A673 (cell line): ENCODE data around the gene STX7.
"Not testable (repeated sequence)": the region's sequence is repeated elsewhere in the genome, so short reads cannot be mapped to it uniquely, and the experiment has no call there.

Experiments used
- CTCF ChIP-seq: fragments of 300-800, 200-600 bp; sonication (generic); conservative IDR thresholded peaks from 2 replicates; pipeline ENCODE4 v1.5.1; 2017; ENCODE audit warnings: low read depth, mild to moderate bottlenecking, antibody characterized with exemption, low read length, moderate library complexity, mixed read lengths
- EZH2 ChIP-seq: fragments of 200-600 bp; sonication (generic); IDR thresholded peaks from 2 replicates; pipeline ENCODE4 v1.6.1; 2017; ENCODE audit warnings: borderline replicate concordance, low read depth, mild to moderate bottlenecking, mixed read lengths, antibody characterized with exemption, low read length; ENCODE audit not compliant: poor library complexity, severe bottlenecking

GRCh38 chr6:132560087-132560486, 47.2 kb upstream of the STX7 start:
- TF ChIP-seq CTCF, EZH2: not testable (repeated sequence)
